Natural killer cell (primary cell): Measurements from ENCODE around the gene TPP2. TPM values are rescaled to one million over a fixed set of nuclear protein-coding genes. Genes with fewer than 3 reads are reported as not detected.

Source experiments
- ATAC-seq, 3 donors: fragments of 150-1000 bp in 2 of 3; fragments of 200-7000 bp in 1 of 3; cut with Tn5 transposase; 1 replicate in 1 of 3; 2 replicates in 2 of 3; pipeline ENCODE4 v1.10.0; 2021; ENCODE audit warnings: mild to moderate bottlenecking in 2 of 3, moderate library complexity in 2 of 3
- DNase-seq, 2 donors: peaks; one replicate each; pipeline versions ENCODE4 v3.0.0 to v3.0.0-alpha.2; 2013 to 2021; ENCODE audit warnings: mixed read lengths in 1 of 2
- H3K27ac ChIP-seq: one replicate; pipeline ENCODE4 v1.5.1; 2013; ENCODE audit warnings: mild to moderate bottlenecking, low read length
- H3K27me3 ChIP-seq: one replicate; pipeline ENCODE4 v1.6.1; 2013; ENCODE audit warnings: low read length; ENCODE audit not compliant: control insufficient read depth, insufficient read depth
- H3K36me3 ChIP-seq: one replicate; pipeline ENCODE4 v1.6.1; 2013; ENCODE audit warnings: low read length; ENCODE audit not compliant: control insufficient read depth, insufficient read depth
- H3K4me1 ChIP-seq: one replicate; pipeline ENCODE4 v1.6.1; 2013; ENCODE audit warnings: low read length; ENCODE audit not compliant: control insufficient read depth, insufficient read depth
- H3K4me3 ChIP-seq: one replicate; pipeline ENCODE4 v1.5.1; 2013; ENCODE audit warnings: low read length
- H3K9me3 ChIP-seq: one replicate; pipeline ENCODE4 v1.6.1; 2013; ENCODE audit warnings: low read length; ENCODE audit not compliant: control insufficient read depth, insufficient read depth
- H3K27ac Mint-ChIP-seq, 2 donors: one replicate each; pipeline ENCODE4 v1.8.0; 2022; ENCODE audit warnings: mild to moderate bottlenecking in 2 of 2, mixed read lengths in 2 of 2, moderate library complexity in 1 of 2
- H3K27me3 Mint-ChIP-seq, 2 donors: one replicate each; pipeline ENCODE4 v1.8.0; 2022; ENCODE audit warnings: low read depth in 2 of 2, mixed read lengths in 2 of 2
- H3K36me3 Mint-ChIP-seq: one replicate; pipeline ENCODE4 v1.8.0; 2022; ENCODE audit warnings: mixed read lengths
- H3K4me1 Mint-ChIP-seq, 2 donors: one replicate each; pipeline ENCODE4 v1.8.0; 2022; ENCODE audit warnings: mixed read lengths in 2 of 2
- H3K4me3 Mint-ChIP-seq: one replicate; pipeline ENCODE4 v1.8.0; 2022; ENCODE audit warnings: mild to moderate bottlenecking, moderate library complexity, mixed read lengths
- H3K9me3 Mint-ChIP-seq, 2 donors: one replicate each; pipeline ENCODE4 v1.8.0; 2022; ENCODE audit warnings: mixed read lengths in 2 of 2
- CTCF ChIP-seq: fragments of 200-600 bp; IDR thresholded peaks from one replicate; pipeline ENCODE4 v1.8.0; 2022; ENCODE audit warnings: antibody characterized with exemption
- WGBS: methylation state at CpG from one replicate; pipeline ENCODE4 v1.1.7; 2013; ENCODE audit warnings: missing lambda C conversion rate; ENCODE audit not compliant: insufficient coverage; 5-methylcytosine and 5-hydroxymethylcytosine counted together
- intact Hi-C: fragments of 100-400 bp; cut with micrococcal nuclease; formaldehyde crosslinking; loops from one replicate; pipeline ENCODE4 v1.14.2; 2022
- total RNA-seq, 4 donors: library from RNA; stranded (reverse); fragments of 120-200 nt in 1 of 4; gene quantifications; one replicate each; pipeline versions ENCODE4 v1.2.3 to v1.2.4, GENCODE V29; 2013 to 2022

The TPP2 gene
- total RNA-seq, 3 donors from 2014 or later (not counting 1 experiment from before 2014, with no cell fraction given), result 128 to 147 (median 136) TPM

GRCh38 chr13:102718746-102719145, 122.0 kb downstream of the TPP2 start:
- peaks cover 9% of the 10 kb centered on the region for H3K4me1 ChIP-seq
- H3K9me3 ChIP-seq, result no peaks in the 10 kb centered on the region
- intact Hi-C loops, result no loop called here
- no peak for ATAC-seq
- 77% methylated on average over 2 of the region's 2 CpGs for WGBS
- peaks cover 18 to 20% of the 10 kb centered on the region in 2 donors for H3K4me1 Mint-ChIP-seq
- DNase-seq, result no peak
- H3K36me3 ChIP-seq, result no peaks in the 10 kb centered on the region
- no peak overlapping the region for H3K27ac ChIP-seq
- H3K27me3 Mint-ChIP-seq, result peaks cover 21 to 30% of the 10 kb centered on the region in 2 donors
- no peaks in the 10 kb centered on the region for H3K36me3 Mint-ChIP-seq
- no peak overlapping the region for H3K4me3 Mint-ChIP-seq
- H3K27me3 ChIP-seq, result no peaks in the 10 kb centered on the region
- TF ChIP-seq CTCF, result no peak
- no peak overlapping the region for H3K27ac Mint-ChIP-seq
- H3K4me3 ChIP-seq, result no peak overlapping the region
- H3K9me3 Mint-ChIP-seq, result no peaks in the 10 kb centered on the region

- 0% methylated on average over 1 of the region's 1 CpG for WGBS
- Mint-ChIP-seq H3K36me3 (no peaks in the 10 kb centered on the region), H3K9me3 (no peaks in the 10 kb centered on the region), H3K4me3 (peak overlapping the region; percentile 70), H3K4me1 (peaks cover 20 to 23% of the 10 kb centered on the region in 2 donors), H3K27me3 (peaks cover 22 to 27% of the 10 kb centered on the region in 2 donors), H3K27ac (peak overlapping the region; percentile 76)
- peak; percentile 21 to 62 for DNase-seq
- Histone ChIP-seq H3K4me1 (peaks cover 9% of the 10 kb centered on the region), H3K4me3 (no peak overlapping the region), H3K27me3 (no peaks in the 10 kb centered on the region), H3K9me3 (no peaks in the 10 kb centered on the region), H3K27ac (no peak overlapping the region), H3K36me3 (no peaks in the 10 kb centered on the region)
- intact Hi-C loops, result loop anchor here (2.0 to 5.0 kb wide), 3 partner anchors 35 to 129 kb away; partner anchors contain the start of gene ERCC5
- no peak for TF ChIP-seq CTCF
- peak; percentile 79 to 95 (median 91) for ATAC-seq
Measured at GRCh38 chr13:102721800-102722231, 125.0 kb downstream of the TPP2 start.

GRCh38 chr13:102724923-102725322, 128.1 kb downstream of the TPP2 start:
- Histone ChIP-seq H3K4me3 (no peak overlapping the region), H3K27me3 (no peaks in the 10 kb centered on the region), H3K27ac (no peak overlapping the region), H3K36me3 (no peaks in the 10 kb centered on the region), H3K9me3 (no peaks in the 10 kb centered on the region), H3K4me1 (peaks cover 9% of the 10 kb centered on the region)
- H3K9me3 Mint-ChIP-seq, result no peaks in the 10 kb centered on the region
- peaks cover 20 to 28% of the 10 kb centered on the region in 2 donors for H3K4me1 Mint-ChIP-seq
- H3K36me3 Mint-ChIP-seq, result no peaks in the 10 kb centered on the region
- 83% methylated on average over 6 of the region's 6 CpGs for WGBS
- peaks cover 10 to 13% of the 10 kb centered on the region in 2 donors for H3K27me3 Mint-ChIP-seq
- peak; percentile 56 to 59 (median 57) for ATAC-seq
- no peak overlapping the region for H3K27ac Mint-ChIP-seq
- TF ChIP-seq CTCF, result peak; percentile 12
- intact Hi-C loops, result loop anchor here (1.0 to 5.0 kb wide), 2 partner anchors 38 to 145 kb away; no protein-coding TSS in a partner anchor
- peak in 1 of 2 donors; percentile 40 for DNase-seq
- H3K4me3 Mint-ChIP-seq, result no peak overlapping the region

GRCh38 chr13:102726430-102726829, 129.6 kb downstream of the TPP2 start:
- Mint-ChIP-seq H3K27me3 (peaks cover 6 to 10% of the 10 kb centered on the region in 2 donors), H3K4me1 (peaks cover 12 to 19% of the 10 kb centered on the region in 2 donors), H3K9me3 (no peaks in the 10 kb centered on the region), H3K27ac (no peak overlapping the region), H3K36me3 (no peaks in the 10 kb centered on the region), H3K4me3 (no peak overlapping the region)
- intact Hi-C loops, result no loop called here
- DNase-seq (peak in 1 of 2 donors; percentile 32), ATAC-seq (no peak)
- Histone ChIP-seq H3K27me3 (no peaks in the 10 kb centered on the region), H3K4me3 (no peak overlapping the region), H3K27ac (no peak overlapping the region), H3K36me3 (no peaks in the 10 kb centered on the region), H3K9me3 (no peaks in the 10 kb centered on the region), H3K4me1 (peaks cover 6% of the 10 kb centered on the region)
- no peak for TF ChIP-seq CTCF
- WGBS, result 61% methylated on average over 2 of the region's 2 CpGs
